Osteoblast (primary cell): ENCODE measurements around the gene TCF4. TPM values are rescaled to one million over a fixed set of nuclear protein-coding genes. Genes with fewer than 3 reads are reported as not detected.

Source experiments
- DNase-seq: peaks from one replicate; pipeline ENCODE4 v3.0.0; 2011; ENCODE audit warnings: low spot score, mixed read lengths; ENCODE audit not compliant: insufficient read length; ENCODE audit errors: missing footprints
- H2AFZ ChIP-seq: 2 replicates; pipeline ENCODE4 v1.6.0; 2011; ENCODE audit warnings: mild to moderate bottlenecking, low read length
- H3K27ac ChIP-seq: 2 replicates; pipeline ENCODE4 v1.5.1; 2011; ENCODE audit warnings: mild to moderate bottlenecking, low read depth, low read length, moderate library complexity
- H3K27me3 ChIP-seq: 2 replicates; pipeline ENCODE4 v1.6.0; 2012; ENCODE audit warnings: mild to moderate bottlenecking, control low read depth, inconsistent platforms, low read length, moderate library complexity; ENCODE audit not compliant: insufficient read depth
- H3K36me3 ChIP-seq: 2 replicates; pipeline ENCODE4 v1.5.1; 2011; ENCODE audit warnings: mild to moderate bottlenecking, low read length, control low read depth, moderate library complexity; ENCODE audit not compliant: insufficient read depth
- H3K4me1 ChIP-seq: 2 replicates; pipeline ENCODE4 v1.5.1; 2011; ENCODE audit warnings: mild to moderate bottlenecking, low read length, control low read depth, moderate library complexity; ENCODE audit not compliant: insufficient read depth
- H3K4me2 ChIP-seq: 2 replicates; pipeline ENCODE4 v1.6.0; 2011; ENCODE audit warnings: mild to moderate bottlenecking, low read length; ENCODE audit not compliant: insufficient read depth
- H3K4me3 ChIP-seq: fragments of 200-600 bp; sonication (generic); 3 replicates; pipeline ENCODE4 v1.5.1; 2012; ENCODE audit warnings: mild to moderate bottlenecking, low read length, inconsistent platforms; ENCODE audit not compliant: insufficient read depth
- H3K79me2 ChIP-seq: 2 replicates; pipeline ENCODE4 v1.6.0; 2012; ENCODE audit warnings: mild to moderate bottlenecking, low read length, control low read depth, inconsistent platforms; ENCODE audit not compliant: insufficient read depth
- H3K9me3 ChIP-seq: 2 replicates; pipeline ENCODE4 v1.5.1; 2011; ENCODE audit warnings: low read depth, low read length, control low read depth
- H4K20me1 ChIP-seq: 2 replicates; pipeline ENCODE4 v1.6.0; 2012; ENCODE audit warnings: mild to moderate bottlenecking, low read length, control low read depth; ENCODE audit not compliant: insufficient read depth
- CTCF ChIP-seq: IDR thresholded peaks from 2 replicates; pipeline ENCODE4 v1.5.1; 2011; ENCODE audit warnings: mild to moderate bottlenecking, low read depth, low read length, moderate library complexity; ENCODE audit errors: extremely low read depth
- total RNA-seq: library from RNA; depleted of rRNA; stranded (reverse); fragments of >200 nt; gene quantifications from 2 replicates; pipeline ENCODE4 v1.2.3, GENCODE V29; 2012

TCF4 gene
- total RNA-seq, 1 donor = 87.2 TPM

GRCh38 chr18:55503167-55503820 is 84.7 kb downstream of the TCF4 start:
- Histone ChIP-seq H3K4me1 (peaks cover 32% of the 10 kb centered on the region), H2AFZ (no peak overlapping the region), H3K27ac (peak overlapping the region; percentile 74), H3K36me3 (no peaks in the 10 kb centered on the region), H4K20me1 (no peaks in the 10 kb centered on the region), H3K4me2 (no peak overlapping the region), H3K27me3 (no peaks in the 10 kb centered on the region), H3K79me2 (peaks cover 70% of the 10 kb centered on the region), H3K4me3 (no peak overlapping the region), H3K9me3 (no peaks in the 10 kb centered on the region)
- DNase-seq = no peak
- TF ChIP-seq CTCF = no peak

GRCh38 chr18:55501982-55502710 is 85.8 kb downstream of the TCF4 start:
- peak; percentile 34 for DNase-seq

GRCh38 chr18:55501579-55501978 is 86.4 kb downstream of the TCF4 start:
- Histone ChIP-seq H3K4me2 (peak overlapping the region; percentile 69), H3K27me3 (no peaks in the 10 kb centered on the region), H3K4me3 (no peak overlapping the region), H4K20me1 (no peaks in the 10 kb centered on the region), H3K79me2 (peaks cover 63% of the 10 kb centered on the region), H3K4me1 (peaks cover 32% of the 10 kb centered on the region), H3K36me3 (no peaks in the 10 kb centered on the region), H2AFZ (no peak overlapping the region), H3K9me3 (no peaks in the 10 kb centered on the region), H3K27ac (peak overlapping the region; percentile 74)
- TF ChIP-seq CTCF = no peak
- DNase-seq = no peak

More at GRCh38 chr18:55501982-55502710, 85.8 kb downstream of the TCF4 start:
- TF ChIP-seq CTCF = no peak
- Histone ChIP-seq H4K20me1 (no peaks in the 10 kb centered on the region), H3K27ac (peak overlapping the region; percentile 74), H3K4me3 (no peak overlapping the region), H3K9me3 (no peaks in the 10 kb centered on the region), H3K36me3 (no peaks in the 10 kb centered on the region), H3K4me2 (peak overlapping the region; percentile 69), H3K4me1 (peaks cover 32% of the 10 kb centered on the region), H3K27me3 (no peaks in the 10 kb centered on the region), H2AFZ (no peak overlapping the region), H3K79me2 (peaks cover 66% of the 10 kb centered on the region)
